Fibroblast of mammary gland (primary cell): Measurements from ENCODE around the gene MGAT5.

ENCODE experiments used
- DNase-seq: peaks from one replicate; pipeline ENCODE4 v3.0.0-alpha.2; 2010; ENCODE audit warnings: low read depth
- H3K4me3 ChIP-seq: 2 replicates; pipeline ENCODE4 v1.5.1; 2011; ENCODE audit warnings: low read depth, mild to moderate bottlenecking, low read length, moderate library complexity; ENCODE audit not compliant: control insufficient read depth
- CTCF ChIP-seq: conservative IDR thresholded peaks from 2 replicates; pipeline ENCODE4 v1.5.1; 2011; ENCODE audit warnings: low read depth, low read length, inconsistent platforms; ENCODE audit not compliant: control insufficient read depth, insufficient read depth

The MGAT5 gene

GRCh38 chr2:134454426-134454825 is 200.6 kb downstream of the MGAT5 start:
- DNase-seq = no peak
- H3K4me3 ChIP-seq = no peak overlapping the region
- TF ChIP-seq CTCF = no peak

- DNase-seq = no peak
- no peak for TF ChIP-seq CTCF
- H3K4me3 ChIP-seq = no peak overlapping the region
These were observed 201.1 kb downstream of the MGAT5 start for GRCh38 chr2:134454931-134455330.

- TF ChIP-seq CTCF = no peak
- H3K4me3 ChIP-seq = no peak overlapping the region
- no peak for DNase-seq
These were observed 201.6 kb downstream of the MGAT5 start for GRCh38 chr2:134455426-134455825.

- DNase-seq = no peak
These were observed 203.5 kb downstream of the MGAT5 start for GRCh38 chr2:134457353-134457752.

GRCh38 chr2:134457765-134458472 is 204.0 kb downstream of the MGAT5 start:
- H3K4me3 ChIP-seq = no peak overlapping the region
- TF ChIP-seq CTCF = no peak
- DNase-seq = no peak

More at GRCh38 chr2:134457353-134457752, 203.5 kb downstream of the MGAT5 start:
- TF ChIP-seq CTCF = no peak
- no peak overlapping the region for H3K4me3 ChIP-seq

- no peak overlapping the region for H3K4me3 ChIP-seq
- DNase-seq = no peak
- TF ChIP-seq CTCF = no peak
These were observed 204.6 kb downstream of the MGAT5 start for GRCh38 chr2:134458473-134458853.
